GM21447 (cell line): ENCODE measurements around the gene ZEB2.

ENCODE experiments used
- ATAC-seq: cut with Tn5 transposase; IDR thresholded peaks from one replicate; pipeline ENCODE4 v1.9.1; 2021; ENCODE audit not compliant: unreplicated experiment

The ZEB2 gene

DNA sequence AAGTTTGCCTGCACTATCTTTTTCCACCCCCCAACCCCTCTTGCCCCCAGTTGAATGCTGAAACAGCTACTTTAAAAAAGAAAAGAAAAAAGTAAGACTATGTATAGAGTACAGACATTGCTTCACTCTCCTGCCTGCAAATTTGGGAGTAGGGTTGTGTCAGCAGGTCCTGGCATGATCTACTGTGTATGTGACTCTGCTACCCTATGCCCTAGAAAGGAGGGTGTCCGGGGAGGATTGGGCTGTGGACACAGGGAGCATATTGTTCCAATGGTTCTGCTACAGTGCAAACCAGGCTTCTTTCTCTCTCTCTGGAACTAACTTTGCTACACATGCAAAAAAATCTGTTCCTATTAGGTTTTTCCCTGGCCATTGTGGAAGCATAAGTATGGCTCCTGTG is 9.9 kb upstream of the ZEB2 start:
- no peak for ATAC-seq

DNA sequence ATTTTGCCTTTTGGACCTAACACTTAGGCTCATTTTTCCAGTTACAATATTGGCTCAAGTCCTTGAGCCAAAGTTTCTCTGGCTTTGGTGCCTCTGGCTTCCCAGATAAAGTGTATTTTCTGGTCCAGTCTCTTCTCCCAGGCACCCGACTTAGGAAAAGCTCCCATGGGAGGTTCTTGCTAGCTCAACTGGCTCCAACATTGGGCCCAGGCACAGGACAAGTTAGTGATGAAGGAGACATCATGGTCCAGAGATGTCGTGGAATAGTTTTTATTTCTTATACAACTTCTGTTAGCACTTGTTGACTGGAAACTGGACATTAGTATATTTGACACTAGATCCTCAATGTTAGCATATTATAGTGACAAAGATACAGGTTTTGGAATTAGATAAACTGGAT is 8.2 kb upstream of the ZEB2 start:
- no peak for ATAC-seq

GRCh38 chr2:144526831-144527230 is 6.9 kb upstream of the ZEB2 start:
- ATAC-seq: no peak

GRCh38 chr2:144524118-144525009 is 4.4 kb upstream of the ZEB2 start:
- ATAC-seq: no peak

DNA sequence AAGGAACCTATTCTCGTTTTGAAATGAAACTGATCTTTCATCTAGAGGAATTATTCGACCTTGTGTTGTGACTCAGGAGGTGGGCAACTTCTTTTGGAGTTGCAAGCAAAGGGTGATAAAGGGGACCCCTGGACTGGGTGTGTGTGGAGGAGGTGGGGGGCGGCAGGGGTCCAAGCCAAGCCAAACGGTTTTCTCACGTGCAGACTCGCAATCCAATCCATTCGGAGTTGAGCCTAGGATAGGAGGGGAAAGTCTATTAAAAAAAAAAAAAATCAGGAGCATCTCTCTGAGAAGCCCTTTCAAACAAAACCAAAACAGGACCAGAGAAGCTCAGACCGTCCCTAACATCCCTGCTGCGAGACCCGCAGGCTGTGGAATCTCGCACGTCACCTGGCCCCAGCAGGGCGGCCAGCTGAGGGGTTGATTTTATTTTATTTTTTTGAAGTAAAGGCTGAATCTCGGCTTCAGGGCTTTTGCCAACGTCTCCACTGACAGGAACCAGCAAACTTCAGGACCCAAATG is 3.7 kb upstream of the ZEB2 start:
- ATAC-seq: no peak

DNA sequence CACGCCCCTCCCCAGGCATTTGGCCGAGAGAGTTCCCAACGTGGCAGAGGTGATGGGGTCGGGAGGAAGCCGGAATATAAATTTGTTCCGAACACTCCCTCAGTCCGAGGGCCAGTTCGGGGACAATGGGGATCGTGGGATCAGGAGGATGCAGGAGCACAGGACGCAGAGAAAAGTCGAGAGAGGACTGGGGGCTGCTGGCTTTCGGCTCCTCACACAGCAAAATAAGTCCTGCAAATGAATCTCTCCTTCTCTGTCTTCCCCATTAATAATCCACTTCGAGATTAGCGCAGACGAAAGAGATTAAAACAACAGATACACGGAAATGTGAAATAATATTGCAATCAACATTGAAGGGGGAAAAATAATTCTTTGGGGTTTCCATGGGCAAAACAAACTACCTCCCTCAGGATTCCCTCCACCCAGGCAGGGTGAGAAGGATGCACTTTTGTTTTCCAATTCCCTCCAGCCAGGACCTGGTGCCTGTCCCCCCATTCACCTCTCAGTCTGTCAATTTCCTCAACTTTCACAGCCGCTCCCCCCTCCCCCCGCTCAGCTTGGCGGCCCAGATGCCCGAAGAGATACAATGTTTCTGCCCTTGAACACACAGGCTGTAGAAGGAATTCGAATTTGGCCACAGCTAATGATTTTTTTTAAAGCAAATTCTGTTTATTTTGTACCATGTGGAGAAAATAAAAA is 3.1 kb upstream of the ZEB2 start:
- ATAC-seq: no peak

GRCh38 chr2:144522176-144522896 is 2.4 kb upstream of the ZEB2 start:
- no peak for ATAC-seq

GRCh38 chr2:144521686-144522085 is 1.8 kb upstream of the ZEB2 start:
- no peak for ATAC-seq

DNA sequence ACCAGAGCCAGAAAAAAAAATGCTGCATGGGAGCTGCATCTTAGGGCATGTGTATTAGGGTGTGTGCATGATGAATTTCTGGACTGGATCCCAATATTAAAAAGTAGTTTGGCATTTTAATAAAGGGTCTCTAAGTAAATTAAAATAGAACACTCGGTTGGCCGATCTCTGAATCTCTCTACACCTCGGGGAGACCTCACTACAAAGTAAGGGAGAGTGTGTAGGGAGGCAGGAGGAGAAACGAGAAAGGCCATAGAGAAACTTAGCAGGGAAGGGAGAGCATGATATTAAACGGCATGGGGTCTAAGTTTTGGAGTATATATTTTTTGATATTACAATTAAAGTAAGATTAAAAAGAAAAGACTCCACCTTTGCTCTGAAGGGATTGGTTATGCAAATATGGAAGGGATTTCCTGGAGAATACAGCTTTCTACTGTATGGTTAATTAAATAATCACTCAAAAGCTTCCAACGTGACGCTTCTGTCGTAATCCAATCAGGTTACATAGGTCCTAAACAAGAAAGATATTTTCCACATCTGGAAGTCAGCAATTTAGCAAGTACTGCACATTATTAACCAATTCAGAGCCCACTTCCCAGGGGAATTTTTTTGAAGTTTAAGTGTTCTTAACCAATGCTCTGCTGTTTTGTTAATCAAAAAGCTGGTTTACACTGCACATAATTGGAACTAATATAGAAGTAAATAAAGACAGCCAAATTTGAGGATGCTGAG is 1.0 kb upstream of the ZEB2 start:
- ATAC-seq: no peak

- ATAC-seq: no peak
Observed at GRCh38 chr2:144519597-144519933, 354 bp downstream of the ZEB2 start.

DNA sequence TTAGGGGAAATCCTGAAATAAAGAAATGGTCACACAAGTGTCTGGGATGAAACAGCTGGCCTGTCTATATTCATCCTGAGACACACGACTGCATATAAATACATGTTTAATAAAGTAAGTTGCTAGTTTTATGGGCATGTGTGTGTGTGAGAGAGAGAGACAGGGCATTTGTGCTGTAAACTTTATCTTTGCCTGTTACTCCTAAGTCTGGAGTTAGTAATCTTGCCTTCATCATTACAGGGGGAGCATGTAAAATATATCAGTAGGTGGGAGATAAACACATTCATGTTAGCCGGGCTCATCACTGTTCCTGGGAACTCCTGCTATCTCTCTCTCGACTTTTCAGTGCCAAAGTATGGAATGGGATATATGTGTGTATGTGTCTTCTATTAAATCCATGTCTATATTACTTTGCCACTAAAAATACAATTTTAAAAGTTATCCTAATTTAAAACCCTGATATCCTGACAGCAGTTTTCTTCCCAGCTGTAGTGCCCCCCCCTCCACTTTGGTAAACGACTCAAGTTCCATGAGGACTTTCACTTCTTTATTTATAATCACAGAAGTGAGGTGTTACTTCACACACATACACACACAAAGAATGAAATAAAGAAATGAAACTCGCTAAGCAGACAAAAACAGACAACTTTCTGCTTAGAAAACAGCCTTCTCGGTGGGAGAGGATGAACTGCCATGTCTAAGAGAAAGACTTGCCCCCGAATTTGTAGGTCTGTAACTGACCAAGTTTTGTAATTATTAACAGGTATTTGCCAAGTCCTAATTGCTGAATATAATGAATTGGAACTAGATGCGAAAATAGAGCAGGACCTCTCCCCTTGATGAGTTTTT is 947 bp downstream of the ZEB2 start:
- peak; percentile 49 for ATAC-seq

GRCh38 chr2:144517866-144518747 is 1.8 kb downstream of the ZEB2 start:
- no peak for ATAC-seq

- peak; percentile 60 for ATAC-seq
Observed at GRCh38 chr2:144516981-144517865, 2.7 kb downstream of the ZEB2 start.

GRCh38 chr2:144516411-144516980 is 3.4 kb downstream of the ZEB2 start:
- ATAC-seq: peak; percentile 15

DNA sequence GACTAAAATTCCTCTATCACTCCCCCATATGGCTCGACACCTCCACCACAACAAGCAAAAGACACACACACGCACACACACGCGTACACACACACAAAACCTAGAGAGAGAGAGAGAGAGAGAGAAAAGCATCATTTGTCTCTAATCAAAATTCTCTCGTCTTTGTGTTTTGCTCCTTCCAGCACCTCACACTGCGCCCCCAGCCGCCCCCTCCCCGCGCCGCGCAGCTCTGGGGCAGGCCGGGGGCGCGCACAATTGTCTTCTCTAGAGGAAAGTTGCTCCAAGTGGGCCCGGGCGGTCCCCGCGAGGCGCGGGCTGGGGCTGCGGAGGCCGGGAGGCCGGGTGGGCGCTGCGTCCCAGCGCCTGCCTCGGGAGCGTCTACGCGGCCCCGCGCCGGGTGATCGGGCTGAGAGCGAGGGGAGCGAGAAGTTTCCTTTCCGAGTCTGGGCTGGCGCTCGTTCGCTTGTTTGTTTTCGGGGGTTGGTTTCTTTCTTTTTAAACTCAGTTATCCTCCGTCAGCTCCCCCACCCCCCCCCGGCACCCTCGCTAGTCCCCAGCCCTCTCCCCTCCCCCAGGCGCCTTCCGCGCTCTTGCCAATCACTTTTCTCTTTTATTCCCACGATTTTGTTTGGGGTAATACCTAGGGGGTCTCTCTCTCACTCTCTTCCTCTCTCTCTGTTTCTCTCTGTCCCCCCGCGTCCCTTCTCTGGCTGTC is 4.1 kb downstream of the ZEB2 start:
- ATAC-seq: no peak

- ATAC-seq: no peak
Observed at GRCh38 chr2:144515099-144515695, 4.7 kb downstream of the ZEB2 start.
